HG02798 (cell line): Measurements from ENCODE around the gene RSAD2.
"Not testable (repeated sequence)": the region's sequence is repeated elsewhere in the genome, so short reads cannot be mapped to it uniquely, and the experiment has no call there.

Experiments
- ATAC-seq: cut with Tn5 transposase; IDR thresholded peaks from one replicate; pipeline ENCODE4 v1.9.1; 2021; ENCODE audit warnings: mild to moderate bottlenecking; ENCODE audit not compliant: unreplicated experiment, poor library complexity

RSAD2 gene

GRCh38 chr2:6877402-6878304, at the start of gene RSAD2:
Gene RSAD2, plus strand, starts transcription at chr2:6877777. Its CDS starts 24 bp downstream, at chr2:6877801.
- ATAC-seq: peak; percentile 70

DNA sequence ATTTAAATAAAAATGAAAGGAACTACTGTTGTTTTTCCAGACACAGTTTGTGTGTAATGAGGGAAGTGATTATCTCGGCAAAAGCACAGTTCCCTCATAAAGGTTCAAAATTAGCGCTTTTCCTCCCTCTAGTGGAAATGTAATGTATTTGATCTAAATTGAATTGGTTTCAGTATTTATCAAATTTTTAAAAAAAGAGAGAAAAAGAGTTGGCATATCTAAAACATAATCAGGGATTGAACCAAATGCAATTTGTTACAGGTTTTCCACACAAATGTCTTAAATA, 49.3 kb upstream of the RSAD2 start:
- ATAC-seq: no peak

DNA sequence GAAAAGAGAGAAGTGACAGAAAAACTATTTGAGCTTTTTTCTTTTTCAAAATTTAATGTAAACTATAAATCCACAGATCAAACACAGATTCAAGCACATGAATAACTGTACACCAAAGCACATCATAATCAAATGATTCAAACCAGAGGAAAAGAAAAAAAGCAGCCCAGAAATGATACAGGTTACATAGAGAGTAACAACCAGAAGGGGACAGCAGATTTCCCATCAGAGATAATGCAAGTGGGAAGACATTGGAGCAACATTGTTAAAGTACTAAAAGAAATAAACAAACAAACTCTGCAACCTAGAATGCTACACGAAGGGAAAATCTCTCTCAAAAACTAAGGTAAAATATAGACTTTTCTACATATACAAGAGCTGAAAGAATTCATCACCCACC, 46.3 kb upstream of the RSAD2 start:
- no peak for ATAC-seq

DNA sequence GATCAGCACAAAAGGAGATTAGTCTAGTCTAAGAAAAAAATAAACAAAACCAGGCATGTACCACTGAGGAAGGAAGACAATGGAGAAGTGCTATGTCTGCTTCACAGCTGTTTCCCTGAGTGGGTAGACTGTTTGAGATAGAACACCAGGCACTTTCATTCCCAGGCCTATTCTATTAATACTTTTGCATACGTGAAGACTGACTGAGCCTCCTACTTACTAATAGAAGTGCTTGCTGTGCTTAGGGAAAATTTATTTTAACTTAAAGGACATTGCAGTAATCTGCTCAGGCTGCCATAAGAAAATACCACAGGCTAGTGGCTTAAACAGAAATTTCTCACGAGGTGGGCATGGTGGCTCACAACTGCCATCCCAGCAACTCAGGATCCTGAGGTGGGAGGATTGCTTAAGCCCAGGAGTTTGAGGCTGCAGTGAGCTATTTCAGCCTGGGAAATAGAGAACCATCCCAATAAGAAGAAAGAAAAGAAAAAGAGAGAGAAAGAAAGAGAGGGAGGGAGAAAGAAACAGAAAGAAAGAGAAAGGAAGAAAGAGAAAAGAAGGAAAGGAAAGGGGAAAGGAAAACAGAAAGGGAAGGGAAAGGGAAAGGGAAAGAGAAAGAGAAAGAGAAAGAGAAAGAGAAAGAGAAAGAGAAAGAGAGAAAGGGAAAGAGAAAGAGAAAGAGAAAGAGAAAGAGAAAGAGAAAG, 44.8 kb upstream of the RSAD2 start:
- ATAC-seq: no peak

- no peak for ATAC-seq
These were observed 44.3 kb upstream of the RSAD2 start for GRCh38 chr2:6833300-6833604.

DNA sequence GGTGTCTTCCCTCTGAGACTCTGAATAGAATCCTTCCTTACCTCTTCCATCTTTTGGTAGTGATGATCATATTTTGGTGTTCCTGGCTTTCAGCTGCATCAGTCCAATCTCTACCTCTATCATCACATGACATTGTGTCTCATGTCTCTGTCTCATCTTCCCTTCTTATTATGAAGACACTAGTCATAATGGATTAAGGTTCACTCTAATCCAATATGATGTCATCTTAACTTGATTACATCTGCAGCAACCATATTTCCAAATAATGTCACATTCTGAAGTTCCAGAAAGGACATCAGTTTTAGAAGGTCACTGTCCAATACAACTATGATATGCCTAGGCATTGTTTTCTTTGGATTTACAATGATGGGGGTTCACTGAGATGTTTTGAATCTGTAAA, 43.4 kb upstream of the RSAD2 start:
- ATAC-seq: no peak

GRCh38 chr2:6835467-6835866, 42.1 kb upstream of the RSAD2 start:
- ATAC-seq: no peak

GRCh38 chr2:6838673-6839319, 38.8 kb upstream of the RSAD2 start:
- no peak for ATAC-seq

DNA sequence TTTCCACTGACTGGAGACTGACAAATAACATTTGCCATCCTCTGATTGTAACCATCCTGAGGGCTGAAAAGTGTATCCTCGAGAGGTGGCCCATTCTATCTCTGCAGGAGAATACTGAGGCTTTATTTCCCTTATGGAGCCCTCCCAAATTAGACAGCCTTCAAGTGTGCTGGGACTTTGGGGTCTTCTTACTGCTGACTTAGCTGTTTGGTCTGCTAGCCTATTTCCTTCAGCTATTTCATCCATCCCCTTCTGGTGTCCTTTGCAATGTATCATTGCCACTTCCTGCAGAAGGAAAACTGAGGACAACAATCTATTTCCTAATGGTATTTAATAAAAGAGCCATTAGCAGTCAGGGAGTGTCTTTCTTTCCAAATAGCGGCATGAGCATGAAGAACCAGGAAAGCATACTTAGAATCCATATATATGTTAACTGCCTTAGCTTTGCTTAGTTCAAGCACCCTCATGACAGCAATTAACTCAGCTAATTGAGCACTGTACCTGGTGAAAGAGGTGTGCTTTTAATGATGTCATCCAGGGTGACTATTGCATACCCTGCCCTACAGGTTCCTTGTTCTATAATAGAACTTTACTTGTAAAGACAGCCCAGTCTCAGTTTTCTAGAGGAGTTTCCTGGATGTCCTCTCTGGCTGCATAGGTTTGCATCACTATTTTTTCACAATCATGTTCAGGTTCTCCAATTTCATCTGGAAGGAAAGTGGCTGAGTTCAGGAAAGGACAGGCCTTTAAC, 35.9 kb upstream of the RSAD2 start:
- no peak for ATAC-seq

GRCh38 chr2:6845312-6845711, 32.3 kb upstream of the RSAD2 start:
- no peak for ATAC-seq

GRCh38 chr2:6845903-6846302, 31.7 kb upstream of the RSAD2 start:
- no peak for ATAC-seq

- ATAC-seq: no peak
These were observed 31.0 kb upstream of the RSAD2 start for GRCh38 chr2:6846540-6846939.

- no peak for ATAC-seq
These were observed 30.5 kb upstream of the RSAD2 start for GRCh38 chr2:6846967-6847681.

- no peak for ATAC-seq
These were observed 25.4 kb upstream of the RSAD2 start for GRCh38 chr2:6852195-6852594.

GRCh38 chr2:6854416-6854815, 23.2 kb upstream of the RSAD2 start:
- ATAC-seq: no peak

DNA sequence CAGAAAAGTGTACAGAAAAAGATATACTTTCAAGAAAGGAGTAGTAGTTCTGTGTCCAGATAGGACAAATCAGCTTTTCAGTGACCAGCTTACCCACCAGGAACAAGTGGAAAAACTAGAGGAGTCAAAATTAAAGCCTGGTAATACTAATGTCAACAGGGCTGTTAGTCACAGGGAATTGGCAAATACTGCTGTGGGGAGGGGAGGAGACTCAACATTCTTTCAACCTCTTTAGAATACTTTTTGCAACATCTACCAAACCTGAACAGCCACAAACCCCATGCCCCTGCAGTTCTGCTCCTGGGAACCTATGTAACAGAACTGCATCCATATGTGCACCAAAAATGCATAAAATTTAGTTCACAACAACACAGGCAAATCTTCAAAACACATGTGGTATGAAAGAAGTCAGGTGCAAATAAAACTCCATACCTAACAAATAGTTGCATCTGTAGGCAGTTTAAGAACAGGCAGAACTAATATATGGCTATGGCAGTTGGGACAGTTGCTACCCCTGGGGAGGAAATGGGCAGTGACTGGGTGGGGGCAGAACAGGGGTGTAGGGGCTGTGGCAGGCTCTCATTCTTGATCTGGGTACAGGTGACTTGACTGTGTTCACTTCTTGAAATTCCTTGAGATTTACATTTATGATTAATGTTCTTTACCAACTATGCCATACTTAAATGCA, 21.6 kb upstream of the RSAD2 start:
- ATAC-seq: no peak

GRCh38 chr2:6856548-6856920, 21.0 kb upstream of the RSAD2 start:
- no peak for ATAC-seq

- not testable (repeated sequence) for ATAC-seq
These were observed 19.0 kb upstream of the RSAD2 start for GRCh38 chr2:6858466-6859027.

GRCh38 chr2:6860296-6860695, 17.3 kb upstream of the RSAD2 start:
- ATAC-seq: no peak
